Esophagus muscularis mucosa (tissue), 4 donors: ENCODE results near the gene PPP1R12B. TPM values are rescaled to one million over a fixed set of nuclear protein-coding genes. Genes with fewer than 3 reads are reported as not detected.

Experiments used
- DNase-seq: peaks from one replicate; pipeline ENCODE4 v3.0.0-alpha.2; 2017; ENCODE audit errors: extremely low spot score
- H3K27ac ChIP-seq, 4 donors: fragments of 200-600 bp; sonication (generic); replicated peaks in 1 of 4; 1 replicate in 3 of 4; 2 replicates in 1 of 4; pipeline ENCODE4 v1.5.1; 2016 to 2019; ENCODE audit warnings: mild to moderate bottlenecking in 1 of 4
- H3K27me3 ChIP-seq, 4 donors: fragments of 200-600 bp; sonication (generic); one replicate each; pipeline versions ENCODE4 v1.5.1 to v1.6.0; 2016 to 2019
- H3K36me3 ChIP-seq, 4 donors: fragments of 200-600 bp; sonication (generic); one replicate each; pipeline ENCODE4 v1.5.1; 2016 to 2019
- H3K4me1 ChIP-seq, 4 donors: fragments of 200-600 bp; sonication (generic); one replicate each; pipeline ENCODE4 v1.5.1; 2016 to 2019
- H3K4me3 ChIP-seq, 4 donors: fragments of 200-600 bp; sonication (generic); 1 replicate in 2 of 4; 2 replicates in 2 of 4; pipeline ENCODE4 v1.5.1; 2016 to 2019; ENCODE audit warnings: mild to moderate bottlenecking in 4 of 4, moderate library complexity in 1 of 4
- H3K9me3 ChIP-seq, 4 donors: fragments of 200-600 bp; sonication (generic); 1 replicate in 3 of 4; 2 replicates in 1 of 4; pipeline ENCODE4 v1.5.1; 2016 to 2019
- CTCF ChIP-seq, 3 experiments: fragments of 200-600 bp in 2 of 3; fragments of 450-650 bp in 1 of 3; sonication (generic) in 2 of 3; IDR thresholded peaks; one replicate each; pipeline ENCODE4 v1.5.1; 2017 to 2019; ENCODE audit warnings: antibody characterized with exemption in 3 of 3, mild to moderate bottlenecking in 2 of 3, moderate library complexity in 1 of 3
- EP300 ChIP-seq: sonication (generic); formaldehyde crosslinking; IDR thresholded peaks from one replicate; pipeline ENCODE4 v1.6.1; 2017; ENCODE audit warnings: antibody characterized with exemption
- POLR2A ChIP-seq: fragments of 450-650 bp; IDR thresholded peaks from one replicate; pipeline ENCODE4 v1.6.1; 2017; ENCODE audit warnings: antibody characterized with exemption, moderate library complexity, mild to moderate bottlenecking, low read depth
- POLR2AphosphoS5 ChIP-seq, 2 donors: sonication (generic); formaldehyde crosslinking; IDR thresholded peaks; one replicate each; pipeline ENCODE4 v1.6.1; 2017; ENCODE audit warnings: antibody characterized with exemption in 2 of 2
- WGBS: methylation state at CpG from one replicate; pipeline ENCODE4 v1.1.5; 2018; 5-methylcytosine and 5-hydroxymethylcytosine counted together
- intact Hi-C: fragments of 100-400 bp; cut with DNase I; formaldehyde crosslinking; loops from one replicate; pipeline ENCODE4 v1.15.1; 2023
- total RNA-seq, 4 donors: library from RNA; depleted of rRNA; stranded (reverse); fragments of >200 nt; gene quantifications; one replicate each; pipeline versions ENCODE4 v1.1.0 to v1.2.1, GENCODE V29; 2016

PPP1R12B gene
- total RNA-seq, 4 donors from 2014 or later, result 692 to 1,262 (median 949) TPM

- intact Hi-C loops, result no loop called here
- Histone ChIP-seq H3K4me3 (no peak overlapping the region), H3K36me3 (no peaks in the 10 kb centered on the region), H3K4me1 (no peaks in the 10 kb centered on the region), H3K27ac (no peak overlapping the region), H3K9me3 (no peaks in the 10 kb centered on the region), H3K27me3 (peaks cover 0 to 3% (median 0%) of the 10 kb centered on the region in 4 donors)
- 76% methylated on average over 4 of the region's 4 CpGs for WGBS
- DNase-seq, result no peak
- TF ChIP-seq POLR2A, result no peak
- TF ChIP-seq EP300, result no peak
- no peak for TF ChIP-seq POLR2AphosphoS5 (IDR thresholded peaks at IDR 0.05)
- no peak for TF ChIP-seq CTCF (IDR thresholded peaks at IDR 0.05)
Observed at GRCh38 chr1:202323731-202324130, 24.8 kb upstream of the PPP1R12B start.

- Histone ChIP-seq H3K9me3 (no peaks in the 10 kb centered on the region), H3K4me3 (no peak overlapping the region), H3K27me3 (no peaks in the 10 kb centered on the region), H3K27ac (no peak overlapping the region), H3K4me1 (no peaks in the 10 kb centered on the region), H3K36me3 (no peaks in the 10 kb centered on the region)
- peak; percentile 64 for DNase-seq
- WGBS, result 91% methylated on average over 2 of the region's 2 CpGs
- TF ChIP-seq POLR2A, result no peak
- TF ChIP-seq POLR2AphosphoS5 (IDR thresholded peaks at IDR 0.05), result no peak
- TF ChIP-seq EP300, result no peak
- no peak for TF ChIP-seq CTCF (IDR thresholded peaks at IDR 0.05)
- intact Hi-C loops, result no loop called here
Observed at GRCh38 chr1:202324646-202325045, 23.9 kb upstream of the PPP1R12B start.

GRCh38 chr1:202329891-202330290 lies 18.6 kb upstream of the PPP1R12B start:
- no peak for TF ChIP-seq EP300
- no peak for TF ChIP-seq CTCF (IDR thresholded peaks at IDR 0.05)
- TF ChIP-seq POLR2AphosphoS5 (IDR thresholded peaks at IDR 0.05), result no peak
- no peak for TF ChIP-seq POLR2A
- Histone ChIP-seq H3K4me1 (peaks cover 0 to 7% (median 6%) of the 10 kb centered on the region in 4 donors), H3K4me3 (no peak overlapping the region), H3K9me3 (no peaks in the 10 kb centered on the region), H3K27ac (no peak overlapping the region), H3K27me3 (no peaks in the 10 kb centered on the region), H3K36me3 (peaks cover 0 to 7% (median 1%) of the 10 kb centered on the region in 4 donors)
- intact Hi-C loops, result loop anchor here (5.0 kb wide), 1 partner anchor 522 kb away; no protein-coding TSS in a partner anchor
- no peak for DNase-seq

GRCh38 chr1:202333861-202334260 lies 14.6 kb upstream of the PPP1R12B start:
- no peak overlapping the region for H3K4me3 ChIP-seq
- H3K4me1 ChIP-seq, result peaks cover 0 to 7% (median 6%) of the 10 kb centered on the region in 4 donors
- 45% methylated on average over 4 of the region's 4 CpGs for WGBS
- intact Hi-C loops, result loop anchor here (5.0 kb wide), 1 partner anchor 518 kb away; no protein-coding TSS in a partner anchor
- TF ChIP-seq CTCF (IDR thresholded peaks at IDR 0.05) (no peak), POLR2A (no peak), EP300 (no peak), POLR2AphosphoS5 (IDR thresholded peaks at IDR 0.05) (no peak)
- no peaks in the 10 kb centered on the region for H3K9me3 ChIP-seq
- DNase-seq, result no peak
- H3K27ac ChIP-seq, result no peak overlapping the region
- peaks cover 0 to 7% (median 1%) of the 10 kb centered on the region in 4 donors for H3K36me3 ChIP-seq
- H3K27me3 ChIP-seq, result no peaks in the 10 kb centered on the region
